MCF 10A (cell line): ENCODE results near the gene SEMA3A. TPM values are rescaled to one million over a fixed set of nuclear protein-coding genes. Genes with fewer than 3 reads are reported as not detected.
A peak's percentile ranks its signal among the peaks of the same experiment; 100 is the strongest.

Experiments used
- BruUV-seq: library from RNA; stranded (reverse); fragments of 400-500 nt; replicated peaks from 2 replicates; lab custom pipeline; 2021; lab: Mats Ljungman, UMichigan
- CTCF ChIA-PET: fragments of 300-600 bp; sonication (Branson Sonifier 250); formaldehyde crosslinking; extraction: SDS; loops from one replicate; lab custom pipeline; 2021; ENCODE audit warnings: antibody characterized with exemption, inconsistent platforms; lab: Yijun Ruan, JAX
- POLR2A ChIA-PET: fragments of 300-600, 350-650 bp; sonication (Branson Sonifier 250); formaldehyde crosslinking; extraction: SDS; loops from one replicate; lab custom pipeline; 2020; ENCODE audit warnings: antibody characterized with exemption, inconsistent platforms; lab: Yijun Ruan, JAX
- DNase-seq: peaks from one replicate; pipeline ENCODE4 v3.0.0-alpha.2; 2018; ENCODE audit not compliant: unreplicated experiment
- H3K27ac Mint-ChIP-seq: one replicate; pipeline ENCODE4 v1.8.0; 2022; ENCODE audit warnings: mild to moderate bottlenecking, low read depth, mixed read lengths; ENCODE audit not compliant: unreplicated experiment
- H3K27me3 Mint-ChIP-seq: one replicate; pipeline ENCODE4 v1.8.0; 2022; ENCODE audit warnings: mixed read lengths; ENCODE audit not compliant: insufficient read depth, unreplicated experiment
- H3K36me3 Mint-ChIP-seq: one replicate; pipeline ENCODE4 v1.8.0; 2022; ENCODE audit warnings: mild to moderate bottlenecking, moderate library complexity, mixed read lengths; ENCODE audit not compliant: insufficient read depth, unreplicated experiment
- H3K4me1 Mint-ChIP-seq: one replicate; pipeline ENCODE4 v1.8.0; 2022; ENCODE audit warnings: mixed read lengths; ENCODE audit not compliant: insufficient read depth, unreplicated experiment
- H3K4me3 Mint-ChIP-seq: one replicate; pipeline ENCODE4 v1.8.0; 2022; ENCODE audit warnings: mild to moderate bottlenecking, moderate library complexity, mixed read lengths; ENCODE audit not compliant: unreplicated experiment
- H3K9me3 Mint-ChIP-seq: one replicate; pipeline ENCODE4 v1.8.0; 2022; ENCODE audit warnings: mixed read lengths; ENCODE audit not compliant: unreplicated experiment
- CTCF ChIP-seq: fragments of 200-600 bp; IDR thresholded peaks from one replicate; pipeline ENCODE4 v1.8.0; 2022; ENCODE audit warnings: antibody characterized with exemption, mild to moderate bottlenecking; ENCODE audit not compliant: unreplicated experiment
- intact Hi-C: fragments of 100-400 bp; cut with micrococcal nuclease; formaldehyde crosslinking; loops from 2 replicates; pipeline ENCODE4 v1.14.1; 2022
- total RNA-seq: library from RNA; stranded (reverse); gene quantifications from 2 replicates; pipeline ENCODE4 v1.2.3, GENCODE V29; 2022

SEMA3A gene
- total RNA-seq, 1 experiment from 2014 or later = 3.2 TPM

- DNase-seq = no peak
- Mint-ChIP-seq H3K27me3 (no peaks in the 10 kb centered on the region), H3K9me3 (no peaks in the 10 kb centered on the region), H3K36me3 (no peaks in the 10 kb centered on the region), H3K27ac (no peak overlapping the region), H3K4me3 (no peak overlapping the region), H3K4me1 (peaks cover 16% of the 10 kb centered on the region)
- POLR2A ChIA-PET = interaction anchor here (1.6 kb wide), 1 partner anchor 8 kb away, joined by 6 read pairs; no protein-coding TSS in a partner anchor
- intact Hi-C loops = no loop called here
- no peak for TF ChIP-seq CTCF
- CTCF ChIA-PET = no interaction called here
- BruUV-seq = no TSS peak
Observed at GRCh38 chr7:84110400-84110799, 84.2 kb downstream of the SEMA3A start.

- peaks cover 16% of the 10 kb centered on the region for H3K4me1 Mint-ChIP-seq
- no peak overlapping the region for H3K4me3 Mint-ChIP-seq
- ChIA-PET POLR2A (interaction anchor here (1.6 kb wide), 1 partner anchor 9 kb away, joined by 6 read pairs; no protein-coding TSS in a partner anchor), CTCF (interaction anchor here (0.5 kb wide), 1 partner anchor 878 kb away, joined by 3 read pairs; no protein-coding TSS in a partner anchor)
- peak; percentile 18 for DNase-seq
- intact Hi-C loops = no loop called here
- no peaks in the 10 kb centered on the region for H3K36me3 Mint-ChIP-seq
- no peaks in the 10 kb centered on the region for H3K27me3 Mint-ChIP-seq
- no peaks in the 10 kb centered on the region for H3K9me3 Mint-ChIP-seq
- no TSS peak for BruUV-seq
- no peak overlapping the region for H3K27ac Mint-ChIP-seq
- no peak for TF ChIP-seq CTCF
Observed at GRCh38 chr7:84108787-84109186, 85.8 kb downstream of the SEMA3A start.

- TF ChIP-seq CTCF = no peak
- Mint-ChIP-seq H3K36me3 (no peaks in the 10 kb centered on the region), H3K4me1 (peaks cover 15% of the 10 kb centered on the region), H3K9me3 (no peaks in the 10 kb centered on the region), H3K27ac (no peak overlapping the region), H3K27me3 (no peaks in the 10 kb centered on the region), H3K4me3 (no peak overlapping the region)
- ChIA-PET CTCF (interaction anchor here (0.6 kb wide), 1 partner anchor 19 kb away, joined by 4 read pairs; no protein-coding TSS in a partner anchor), POLR2A (no interaction called here)
- intact Hi-C loops = no loop called here
- BruUV-seq = no TSS peak
- DNase-seq = no peak
Observed at GRCh38 chr7:84108119-84108518, 86.5 kb downstream of the SEMA3A start.

- intact Hi-C loops = no loop called here
- Mint-ChIP-seq H3K36me3 (no peaks in the 10 kb centered on the region), H3K27me3 (no peaks in the 10 kb centered on the region), H3K9me3 (no peaks in the 10 kb centered on the region), H3K4me3 (no peak overlapping the region), H3K4me1 (peaks cover 9% of the 10 kb centered on the region), H3K27ac (no peak overlapping the region)
- ChIA-PET CTCF (interaction anchor here (0.5 kb wide), 1 partner anchor 915 kb away, joined by 3 read pairs; no protein-coding TSS in a partner anchor), POLR2A (no interaction called here)
- DNase-seq = no peak
- no peak for TF ChIP-seq CTCF
- BruUV-seq = no TSS peak
Observed at GRCh38 chr7:84107259-84107658, 87.3 kb downstream of the SEMA3A start.
